Measurements from ENCODE around the gene CFAP97.

- TF ChIP-seq CTCF (IDR thresholded peaks at IDR 0.05) (no peak), EZH2 (IDR thresholded peaks at IDR 0.05; ENCODE audit: borderline replicate concordance, insufficient read depth, low read depth, low read length, poor library complexity, severe bottlenecking) (no peak)
Observed at GRCh38 chr4:185137233-185137925, 66.4 kb downstream of the CFAP97 start.
